Measurements from ENCODE around the gene GLUD1. TPM values are rescaled to one million over a fixed set of nuclear protein-coding genes. Genes with fewer than 3 reads are reported as not detected.
"Not testable (repeated sequence)": the region's sequence is repeated elsewhere in the genome, so short reads cannot be mapped to it uniquely, and the experiment has no call there.

The GLUD1 gene
- polyA plus RNA-seq, 1 donor from 2014 or later, result 107 TPM

DNA sequence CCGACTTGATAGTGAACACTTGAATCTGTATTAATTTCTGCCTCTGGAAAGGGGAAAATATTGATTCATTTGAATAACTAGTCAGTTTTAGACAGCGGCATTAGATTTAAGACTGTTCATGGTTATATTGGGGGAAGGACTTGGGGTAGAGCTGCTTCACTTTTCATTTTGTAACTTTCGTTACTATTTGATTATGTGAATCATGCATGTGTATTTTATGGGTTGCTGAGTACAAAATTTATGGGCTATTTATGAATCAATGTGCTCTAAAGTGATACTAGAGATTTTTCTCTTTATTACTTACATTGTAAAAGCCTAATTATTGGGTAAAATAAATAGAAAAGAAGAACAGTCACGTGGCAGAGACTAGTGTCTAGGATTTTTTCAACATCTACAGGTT, 4.9 kb downstream of the GLUD1 start:
- no peak overlapping the region for H2AFZ ChIP-seq (ENCODE audit: low read depth, low read length)
- H4K20me1 ChIP-seq (ENCODE audit: insufficient read depth), result no peaks in the 10 kb centered on the region
- no peak overlapping the region for H3K4me3 ChIP-seq (ENCODE audit: low read length)
- no peaks in the 10 kb centered on the region for H3F3A ChIP-seq (ENCODE audit: insufficient read depth, low read length, poor library complexity, severe bottlenecking)
- TF ChIP-seq EZH2 (IDR thresholded peaks at IDR 0.05; ENCODE audit: borderline replicate concordance, insufficient read depth, low read length, poor library complexity, severe bottlenecking) (no peak), TAF1 (IDR thresholded peaks at IDR 0.05; ENCODE audit: low read depth) (no peak), POLR2AphosphoS5 (IDR thresholded peaks at IDR 0.05) (no peak), CTCF (IDR thresholded peaks at IDR 0.05; ENCODE audit: poor library complexity, severe bottlenecking) (no peak), SMC3 (conservative IDR thresholded peaks at IDR 0.05; ENCODE audit: poor library complexity) (no peak)
- TF ChIP-seq, protein P1, sequence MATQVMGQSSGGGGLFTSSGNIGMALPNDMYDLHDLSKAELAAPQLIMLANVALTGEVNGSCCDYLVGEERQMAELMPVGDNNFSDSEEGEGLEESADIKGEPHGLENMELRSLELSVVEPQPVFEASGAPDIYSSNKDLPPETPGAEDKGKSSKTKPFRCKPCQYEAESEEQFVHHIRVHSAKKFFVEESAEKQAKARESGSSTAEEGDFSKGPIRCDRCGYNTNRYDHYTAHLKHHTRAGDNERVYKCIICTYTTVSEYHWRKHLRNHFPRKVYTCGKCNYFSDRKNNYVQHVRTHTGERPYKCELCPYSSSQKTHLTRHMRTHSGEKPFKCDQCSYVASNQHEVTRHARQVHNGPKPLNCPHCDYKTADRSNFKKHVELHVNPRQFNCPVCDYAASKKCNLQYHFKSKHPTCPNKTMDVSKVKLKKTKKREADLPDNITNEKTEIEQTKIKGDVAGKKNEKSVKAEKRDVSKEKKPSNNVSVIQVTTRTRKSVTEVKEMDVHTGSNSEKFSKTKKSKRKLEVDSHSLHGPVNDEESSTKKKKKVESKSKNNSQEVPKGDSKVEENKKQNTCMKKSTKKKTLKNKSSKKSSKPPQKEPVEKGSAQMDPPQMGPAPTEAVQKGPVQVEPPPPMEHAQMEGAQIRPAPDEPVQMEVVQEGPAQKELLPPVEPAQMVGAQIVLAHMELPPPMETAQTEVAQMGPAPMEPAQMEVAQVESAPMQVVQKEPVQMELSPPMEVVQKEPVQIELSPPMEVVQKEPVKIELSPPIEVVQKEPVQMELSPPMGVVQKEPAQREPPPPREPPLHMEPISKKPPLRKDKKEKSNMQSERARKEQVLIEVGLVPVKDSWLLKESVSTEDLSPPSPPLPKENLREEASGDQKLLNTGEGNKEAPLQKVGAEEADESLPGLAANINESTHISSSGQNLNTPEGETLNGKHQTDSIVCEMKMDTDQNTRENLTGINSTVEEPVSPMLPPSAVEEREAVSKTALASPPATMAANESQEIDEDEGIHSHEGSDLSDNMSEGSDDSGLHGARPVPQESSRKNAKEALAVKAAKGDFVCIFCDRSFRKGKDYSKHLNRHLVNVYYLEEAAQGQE (IDR thresholded peaks at IDR 0.05; ENCODE audit: borderline replicate concordance), result no peak
- H3K27ac ChIP-seq (ENCODE audit: low read length), result no peak overlapping the region
- H3K9ac ChIP-seq (ENCODE audit: low read length), result no peak overlapping the region
- peaks cover 4% of the 10 kb centered on the region for H3K36me3 ChIP-seq (ENCODE audit: insufficient read depth, low read length)
- no peaks in the 10 kb centered on the region for H3K9me2 ChIP-seq (ENCODE audit: insufficient read depth, low read length)
- no peaks in the 10 kb centered on the region for H3K27me3 ChIP-seq (ENCODE audit: insufficient read depth, low read depth, low read length)
- no peaks in the 10 kb centered on the region for H3K9me3 ChIP-seq (ENCODE audit: low read length)
- H3K79me2 ChIP-seq (replicated peaks; ENCODE audit: insufficient read depth, low read length), result peaks cover 35% of the 10 kb centered on the region
- H3K4me2 ChIP-seq (ENCODE audit: low read length), result no peak overlapping the region

- Histone ChIP-seq H4K20me1 (ENCODE audit: insufficient read depth) (no peaks in the 10 kb centered on the region), H3F3A (ENCODE audit: insufficient read depth, low read length, poor library complexity, severe bottlenecking) (no peaks in the 10 kb centered on the region), H3K27me3 (ENCODE audit: insufficient read depth, low read depth, low read length) (no peaks in the 10 kb centered on the region), H3K36me3 (ENCODE audit: insufficient read depth, low read length) (peaks cover 4% of the 10 kb centered on the region), H3K27ac (ENCODE audit: low read length) (no peak overlapping the region), H3K9me2 (ENCODE audit: insufficient read depth, low read length) (no peaks in the 10 kb centered on the region), H3K4me2 (ENCODE audit: low read length) (no peak overlapping the region), H2AFZ (ENCODE audit: low read depth, low read length) (no peak overlapping the region), H3K9ac (ENCODE audit: low read length) (no peak overlapping the region), H3K79me2 (replicated peaks; ENCODE audit: insufficient read depth, low read length) (peaks cover 8% of the 10 kb centered on the region), H3K4me3 (ENCODE audit: low read length) (no peak overlapping the region), H3K9me3 (ENCODE audit: low read length) (no peaks in the 10 kb centered on the region)
- TF ChIP-seq POLR2AphosphoS5 (IDR thresholded peaks at IDR 0.05) (no peak), SMC3 (conservative IDR thresholded peaks at IDR 0.05; ENCODE audit: poor library complexity) (no peak), MXI1 (conservative IDR thresholded peaks at IDR 0.05; ENCODE audit: poor library complexity, severe bottlenecking) (no peak), TAF1 (IDR thresholded peaks at IDR 0.05; ENCODE audit: low read depth) (no peak), EZH2 (IDR thresholded peaks at IDR 0.05; ENCODE audit: borderline replicate concordance, insufficient read depth, low read length, poor library complexity, severe bottlenecking) (no peak), CTCF (IDR thresholded peaks at IDR 0.05; ENCODE audit: poor library complexity, severe bottlenecking) (no peak), EP300 (conservative IDR thresholded peaks at IDR 0.05; ENCODE audit: poor library complexity, severe bottlenecking) (no peak), RAD21 (conservative IDR thresholded peaks at IDR 0.05) (no peak)
- TF ChIP-seq, protein P1 (IDR thresholded peaks at IDR 0.05; ENCODE audit: borderline replicate concordance), result no peak
Measured at GRCh38 chr10:87085537-87085936, 9.1 kb downstream of the GLUD1 start.

DNA sequence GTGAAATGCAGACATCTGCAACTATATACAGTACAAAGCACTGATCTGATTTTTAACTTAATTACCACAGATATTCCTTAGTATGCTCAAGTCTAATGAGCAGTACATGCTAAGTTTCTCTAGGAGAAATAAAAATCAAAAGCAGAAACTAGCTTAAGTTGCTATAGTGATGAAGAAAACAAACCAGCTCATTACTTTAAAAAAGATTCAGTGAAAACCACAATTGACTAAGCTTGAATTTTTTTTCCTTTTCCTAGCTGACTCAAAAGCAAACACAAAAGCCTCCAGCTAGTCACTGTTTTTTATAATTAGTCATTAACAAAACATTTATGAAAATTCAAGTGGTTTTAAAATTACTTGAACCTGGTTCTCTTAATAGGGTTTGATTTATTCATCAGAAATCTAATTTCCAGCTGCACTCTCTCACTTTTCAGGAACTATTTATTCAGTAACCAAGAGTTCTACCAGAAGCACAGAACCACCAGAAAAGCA, 10.3 kb downstream of the GLUD1 start:
- not testable (repeated sequence) for H3K27ac ChIP-seq (ENCODE audit: low read length); H4K20me1 ChIP-seq (ENCODE audit: insufficient read depth); H3K27me3 ChIP-seq (ENCODE audit: insufficient read depth, low read depth, low read length); H2AFZ ChIP-seq (ENCODE audit: low read depth, low read length); H3K79me2 ChIP-seq (replicated peaks; ENCODE audit: insufficient read depth, low read length); H3K4me3 ChIP-seq (ENCODE audit: low read length); H3K9me2 ChIP-seq (ENCODE audit: insufficient read depth, low read length); H3K36me3 ChIP-seq (ENCODE audit: insufficient read depth, low read length); H3K4me2 ChIP-seq (ENCODE audit: low read length); H3K9me3 ChIP-seq (ENCODE audit: low read length); H3F3A ChIP-seq (ENCODE audit: insufficient read depth, low read length, poor library complexity, severe bottlenecking); H3K9ac ChIP-seq (ENCODE audit: low read length)

All from neural cell (in vitro differentiated cells).